Uterus (tissue), 4 donors: ENCODE measurements around the gene DCAF6. TPM values are rescaled to one million over a fixed set of nuclear protein-coding genes. Genes with fewer than 3 reads are reported as not detected.

ENCODE experiments used
- DNase-seq, 2 donors: peaks; one replicate each; pipeline ENCODE4 v3.0.0-alpha.2; 2019 to 2020
- H3K27ac ChIP-seq, 2 donors: fragments of 200-600 bp; sonication (generic); 1 replicate in 1 of 2; 2 replicates in 1 of 2; pipeline ENCODE4 v1.5.1; 2016 to 2018
- H3K27me3 ChIP-seq, 2 donors: fragments of 200-600 bp; sonication (generic); one replicate each; pipeline ENCODE4 v1.5.1; 2018 to 2019; ENCODE audit warnings: control low read depth in 1 of 2
- H3K36me3 ChIP-seq, 2 donors: fragments of 200-600 bp; sonication (generic); one replicate each; pipeline ENCODE4 v1.5.1; 2019; ENCODE audit warnings: control low read depth in 1 of 2
- H3K4me1 ChIP-seq, 2 donors: fragments of 200-600 bp; sonication (generic); one replicate each; pipeline ENCODE4 v1.5.1; 2018 to 2019; ENCODE audit warnings: control low read depth in 1 of 2
- H3K4me3 ChIP-seq, 2 donors: fragments of 200-600 bp; sonication (generic); 1 replicate in 1 of 2; 2 replicates in 1 of 2; pipeline ENCODE4 v1.5.1; 2018 to 2019; ENCODE audit warnings: mild to moderate bottlenecking in 1 of 2
- H3K9me3 ChIP-seq, 2 donors: fragments of 200-600 bp; sonication (generic); one replicate each; pipeline ENCODE4 v1.5.1; 2019; ENCODE audit warnings: control low read depth in 1 of 2
- CTCF ChIP-seq, 4 experiments: fragments of 200-600 bp in 2 of 4; fragments of 450-650 bp in 2 of 4; sonication (generic) in 2 of 4; IDR thresholded peaks; one replicate each; pipeline ENCODE4 v1.5.1; 2016 to 2019; ENCODE audit warnings: antibody characterized with exemption in 4 of 4, mild to moderate bottlenecking in 2 of 4, moderate library complexity in 1 of 4
- POLR2A ChIP-seq, 2 donors: fragments of 450-650 bp; IDR thresholded peaks; one replicate each; pipeline ENCODE4 v1.6.1; 2016; ENCODE audit warnings: antibody characterized with exemption in 2 of 2, mild to moderate bottlenecking in 1 of 2, moderate library complexity in 1 of 2
- intact Hi-C: fragments of 100-400 bp; cut with DNase I; formaldehyde crosslinking; loops from one replicate; pipeline ENCODE4 v1.15.1; 2023; ENCODE audit warnings: low total_unique reads
- total RNA-seq, 4 donors: library from RNA; depleted of rRNA in 3 of 4; stranded (reverse); fragments of >200 nt in 3 of 4; gene quantifications; one replicate each; pipeline versions ENCODE4 v1.1.0 to v1.2.4, GENCODE V29; 2014 to 2023
- donor health status: DM: yes; HTN: yes; CAD: no.

Gene DCAF6
- total RNA-seq, 4 donors from 2014 or later: 19.1 to 77.7 (median 44.9) TPM

- H3K4me3 ChIP-seq: no peak overlapping the region
- H3K27ac ChIP-seq: no peak overlapping the region
- no peaks in the 10 kb centered on the region for H3K4me1 ChIP-seq
- no peak for DNase-seq
- TF ChIP-seq CTCF (IDR thresholded peaks at IDR 0.05) (no peak), POLR2A (IDR thresholded peaks at IDR 0.05) (no peak)
- intact Hi-C loops: no loop called here
- no peaks in the 10 kb centered on the region for H3K9me3 ChIP-seq
- H3K27me3 ChIP-seq: no peaks in the 10 kb centered on the region
- no peaks in the 10 kb centered on the region for H3K36me3 ChIP-seq
These were observed 11.2 kb downstream of the DCAF6 start for GRCh38 chr1:167947733-167948132.

GRCh38 chr1:167949785-167950184, 13.3 kb downstream of the DCAF6 start:
- Histone ChIP-seq H3K27ac (no peak overlapping the region), H3K9me3 (no peaks in the 10 kb centered on the region), H3K27me3 (no peaks in the 10 kb centered on the region), H3K4me1 (no peaks in the 10 kb centered on the region), H3K4me3 (no peak overlapping the region), H3K36me3 (no peaks in the 10 kb centered on the region)
- TF ChIP-seq POLR2A (IDR thresholded peaks at IDR 0.05): no peak
- TF ChIP-seq CTCF (IDR thresholded peaks at IDR 0.05): no peak
- DNase-seq: no peak
- intact Hi-C loops: no loop called here

- no peak for TF ChIP-seq CTCF (IDR thresholded peaks at IDR 0.05)
- no peak for TF ChIP-seq POLR2A (IDR thresholded peaks at IDR 0.05)
- Histone ChIP-seq H3K27me3 (no peaks in the 10 kb centered on the region), H3K27ac (no peak overlapping the region), H3K4me3 (no peak overlapping the region), H3K9me3 (no peaks in the 10 kb centered on the region), H3K36me3 (no peaks in the 10 kb centered on the region), H3K4me1 (no peaks in the 10 kb centered on the region)
- intact Hi-C loops: no loop called here
- DNase-seq: no peak
These were observed 14.1 kb downstream of the DCAF6 start for GRCh38 chr1:167950569-167950968.

- no peak overlapping the region for H3K27ac ChIP-seq
- no peaks in the 10 kb centered on the region for H3K27me3 ChIP-seq
- intact Hi-C loops: no loop called here
- H3K36me3 ChIP-seq: no peaks in the 10 kb centered on the region
- no peak for DNase-seq
- TF ChIP-seq POLR2A (IDR thresholded peaks at IDR 0.05): no peak
- H3K9me3 ChIP-seq: no peaks in the 10 kb centered on the region
- peaks cover 0 to 3% of the 10 kb centered on the region in 2 donors for H3K4me1 ChIP-seq
- no peak overlapping the region for H3K4me3 ChIP-seq
These were observed 19.4 kb downstream of the DCAF6 start for GRCh38 chr1:167955915-167956314.

GRCh38 chr1:167957710-167958109, 21.2 kb downstream of the DCAF6 start:
- Histone ChIP-seq H3K4me1 (peaks cover 0 to 3% of the 10 kb centered on the region in 2 donors), H3K27me3 (no peaks in the 10 kb centered on the region), H3K36me3 (no peaks in the 10 kb centered on the region), H3K9me3 (no peaks in the 10 kb centered on the region), H3K27ac (no peak overlapping the region), H3K4me3 (no peak overlapping the region)
- DNase-seq: no peak
- intact Hi-C loops: no loop called here
- no peak for TF ChIP-seq POLR2A (IDR thresholded peaks at IDR 0.05)
- TF ChIP-seq CTCF (IDR thresholded peaks at IDR 0.05): no peak

GRCh38 chr1:167964646-167965045, 28.2 kb downstream of the DCAF6 start:
- Histone ChIP-seq H3K27me3 (no peaks in the 10 kb centered on the region), H3K4me3 (no peak overlapping the region), H3K36me3 (no peaks in the 10 kb centered on the region), H3K4me1 (no peaks in the 10 kb centered on the region), H3K9me3 (no peaks in the 10 kb centered on the region), H3K27ac (no peak overlapping the region)
- intact Hi-C loops: no loop called here
- DNase-seq: no peak
- no peak for TF ChIP-seq POLR2A (IDR thresholded peaks at IDR 0.05)
- no peak for TF ChIP-seq CTCF (IDR thresholded peaks at IDR 0.05)
